T-helper 1 cell treated with Interleukin-12 subunit alpha and Interleukin-12 subunit beta and Interleukin-4 antibody, amounts not matched to agents 30 μg/mL and 1 μg/mL, for 36 hours (primary cell): Measurements from ENCODE around the gene INPP5J.
"Not testable (repeated sequence)": the region's sequence is repeated elsewhere in the genome, so short reads cannot be mapped to it uniquely, and the experiment has no call there.

ENCODE experiments used
- H3K27ac Mint-ChIP-seq: one replicate; pipeline ENCODE4 v1.8.0; 2021; ENCODE audit warnings: mild to moderate bottlenecking, mixed read lengths
- H3K27me3 Mint-ChIP-seq: one replicate; pipeline ENCODE4 v1.8.0; 2021; ENCODE audit warnings: low read depth, mixed read lengths
- H3K36me3 Mint-ChIP-seq: one replicate; pipeline ENCODE4 v1.8.0; 2021; ENCODE audit warnings: low read depth, mixed read lengths
- H3K4me1 Mint-ChIP-seq: one replicate; pipeline ENCODE4 v1.8.0; 2021; ENCODE audit warnings: low read depth, mixed read lengths
- H3K4me3 Mint-ChIP-seq: one replicate; pipeline ENCODE4 v1.8.0; 2021; ENCODE audit warnings: mild to moderate bottlenecking, moderate library complexity, mixed read lengths
- H3K9me3 Mint-ChIP-seq: one replicate; pipeline ENCODE4 v1.8.0; 2021; ENCODE audit warnings: mixed read lengths

INPP5J gene

DNA sequence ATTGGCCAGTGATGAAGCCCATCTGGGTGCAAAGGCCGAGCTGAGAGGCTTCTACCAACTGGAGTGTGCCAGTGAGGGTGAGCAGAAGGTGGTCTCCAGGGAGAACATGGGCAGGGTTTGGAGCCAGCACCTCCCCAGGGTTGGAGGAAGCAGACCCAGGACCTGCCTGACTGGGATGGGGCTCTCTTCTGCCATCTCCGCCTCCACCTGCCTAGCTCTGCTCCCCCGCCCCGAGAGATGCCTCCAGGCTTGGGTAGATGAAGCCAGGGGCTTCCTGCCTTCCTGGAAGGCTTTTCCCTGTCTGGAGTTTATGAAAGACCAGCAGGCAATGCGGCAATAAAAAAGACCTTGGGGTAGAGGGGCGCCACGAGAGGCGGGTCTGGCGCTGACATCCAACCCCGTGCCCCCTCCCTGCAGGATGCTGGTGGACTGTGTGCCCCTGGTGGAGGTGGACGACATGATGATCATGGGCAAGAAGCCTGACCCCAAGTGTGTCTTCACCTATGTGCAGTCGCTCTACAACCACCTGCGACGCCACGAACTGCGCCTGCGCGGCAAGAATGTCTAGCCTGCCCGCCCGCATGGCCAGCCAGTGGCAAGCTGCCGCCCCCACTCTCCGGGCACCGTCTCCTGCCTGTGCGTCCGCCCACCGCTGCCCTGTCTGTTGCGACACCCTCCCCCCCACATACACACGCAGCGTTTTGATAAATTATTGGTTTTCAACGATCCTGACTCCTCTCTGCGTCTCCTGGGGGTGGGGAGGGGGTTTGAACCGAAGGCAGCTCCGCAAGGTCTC is 18.7 kb upstream of the INPP5J start:
- H3K4me1 Mint-ChIP-seq, result peaks cover 8% of the 10 kb centered on the region
- no peaks in the 10 kb centered on the region for H3K9me3 Mint-ChIP-seq
- no peaks in the 10 kb centered on the region for H3K27me3 Mint-ChIP-seq
- H3K4me3 Mint-ChIP-seq, result no peak overlapping the region
- H3K27ac Mint-ChIP-seq, result no peak overlapping the region
- peaks cover 1% of the 10 kb centered on the region for H3K36me3 Mint-ChIP-seq

DNA sequence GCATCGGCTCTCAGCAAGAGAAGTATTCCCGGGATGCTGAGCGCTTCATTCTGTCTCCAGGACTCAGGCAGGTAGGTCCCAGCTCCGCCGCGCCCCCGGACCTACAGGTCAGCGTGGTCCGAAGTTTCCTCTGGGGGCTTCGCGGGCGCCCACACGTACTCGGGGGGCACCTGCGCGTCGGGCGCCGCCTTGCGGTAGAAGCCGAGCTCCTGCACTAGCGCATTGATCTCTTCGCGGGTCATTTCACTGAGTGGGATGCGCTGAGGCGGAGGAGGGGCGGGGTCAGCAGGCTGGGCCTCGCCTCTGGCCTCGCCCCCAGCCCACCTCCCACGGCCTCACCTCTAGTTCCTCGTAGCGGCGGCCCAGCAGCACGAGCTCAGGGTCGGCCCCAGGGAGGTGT is 17.9 kb upstream of the INPP5J start:
- Mint-ChIP-seq H3K4me1 (peaks cover 8% of the 10 kb centered on the region), H3K27ac (no peak overlapping the region), H3K36me3 (peaks cover 1% of the 10 kb centered on the region), H3K27me3 (no peaks in the 10 kb centered on the region), H3K4me3 (no peak overlapping the region), H3K9me3 (no peaks in the 10 kb centered on the region)

DNA sequence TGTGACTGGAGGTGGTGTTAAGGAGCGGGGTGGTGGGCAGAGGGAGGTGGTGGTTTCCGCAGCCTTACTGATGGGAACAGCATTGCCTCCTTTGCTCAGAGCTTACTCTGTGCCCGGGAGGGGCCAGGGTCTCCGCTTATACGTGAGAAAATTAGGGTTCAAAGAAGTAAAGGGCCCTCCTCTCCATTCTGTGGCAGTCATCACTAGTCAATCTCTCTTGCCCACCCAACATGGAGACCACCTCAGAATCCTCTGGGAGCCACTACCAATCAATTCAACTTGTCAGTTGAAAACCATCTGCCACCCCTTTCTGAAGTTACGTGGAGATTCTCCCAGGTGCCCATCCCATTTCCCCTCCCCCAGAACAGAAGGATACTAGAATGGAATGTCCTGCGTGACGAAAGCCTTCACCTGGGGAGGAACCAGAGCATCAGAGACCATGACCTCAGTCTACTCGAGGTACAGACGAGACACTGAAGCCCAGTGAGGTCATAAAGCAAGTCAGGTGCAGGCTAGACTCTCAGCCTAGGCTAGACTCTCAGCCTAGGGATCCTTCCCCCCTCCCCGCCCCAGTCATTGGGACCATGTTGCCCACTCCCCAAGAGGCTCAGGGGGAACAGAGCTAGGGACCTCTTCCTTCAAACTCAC is 17.4 kb upstream of the INPP5J start:
- H3K27ac Mint-ChIP-seq, result no peak overlapping the region
- H3K36me3 Mint-ChIP-seq, result peaks cover 1% of the 10 kb centered on the region
- no peaks in the 10 kb centered on the region for H3K27me3 Mint-ChIP-seq
- H3K9me3 Mint-ChIP-seq, result no peaks in the 10 kb centered on the region
- peaks cover 8% of the 10 kb centered on the region for H3K4me1 Mint-ChIP-seq
- H3K4me3 Mint-ChIP-seq, result no peak overlapping the region

DNA sequence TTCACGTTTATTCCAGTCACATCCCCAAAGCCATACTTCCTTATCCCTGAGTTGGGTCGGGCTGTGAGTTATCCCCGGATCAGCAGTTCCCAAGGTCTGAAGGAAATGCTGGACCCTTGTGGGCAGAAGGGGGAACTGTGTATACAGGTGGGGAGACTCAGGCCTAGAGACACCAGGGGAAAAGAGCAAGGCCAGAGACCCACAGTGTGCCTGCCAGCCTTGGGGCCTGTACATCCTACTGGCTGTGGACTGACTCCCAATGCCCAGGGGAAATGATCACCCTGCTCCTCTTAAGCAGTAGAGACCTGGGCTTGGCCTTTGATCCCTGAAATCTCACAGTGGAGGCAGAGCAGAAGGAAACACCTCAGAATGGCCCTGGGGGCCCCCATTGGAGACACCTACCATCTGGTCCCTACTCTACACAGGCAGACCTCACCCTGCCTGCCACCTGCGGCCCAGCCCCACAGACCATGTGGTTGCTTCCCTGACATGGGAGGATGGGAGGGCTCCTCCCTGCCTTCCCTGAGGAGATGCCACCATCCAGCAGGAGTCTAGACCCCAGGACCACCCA is 16.7 kb upstream of the INPP5J start:
- Mint-ChIP-seq H3K36me3 (peaks cover under 1% of the 10 kb centered on the region), H3K4me3 (peak overlapping the region; percentile 57), H3K27me3 (no peaks in the 10 kb centered on the region), H3K27ac (no peak overlapping the region), H3K4me1 (peaks cover 8% of the 10 kb centered on the region), H3K9me3 (no peaks in the 10 kb centered on the region)

DNA sequence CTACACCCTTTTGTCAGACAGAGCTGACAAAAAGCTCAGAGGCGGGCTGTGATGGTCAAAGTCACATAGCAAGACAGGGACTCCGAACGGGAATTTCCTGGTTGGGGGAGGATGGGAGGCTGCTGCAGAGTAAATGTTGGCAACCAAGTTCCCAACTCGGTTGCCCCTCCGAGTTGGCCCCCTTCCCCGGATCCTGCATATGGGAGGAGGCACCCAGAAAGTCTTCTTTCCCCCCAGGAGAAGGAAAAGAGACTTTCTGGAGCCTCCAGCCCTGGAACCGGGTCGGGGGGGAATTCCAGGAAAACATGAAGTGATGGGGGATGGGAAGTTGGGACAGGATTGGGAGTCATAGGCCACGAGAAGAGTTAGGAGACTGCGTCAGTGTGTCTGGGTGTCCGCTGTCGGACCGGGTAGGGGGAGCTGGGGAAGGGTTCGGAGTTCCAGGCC is 16.0 kb upstream of the INPP5J start:
- H3K36me3 Mint-ChIP-seq, result no peaks in the 10 kb centered on the region
- H3K9me3 Mint-ChIP-seq, result no peaks in the 10 kb centered on the region

DNA sequence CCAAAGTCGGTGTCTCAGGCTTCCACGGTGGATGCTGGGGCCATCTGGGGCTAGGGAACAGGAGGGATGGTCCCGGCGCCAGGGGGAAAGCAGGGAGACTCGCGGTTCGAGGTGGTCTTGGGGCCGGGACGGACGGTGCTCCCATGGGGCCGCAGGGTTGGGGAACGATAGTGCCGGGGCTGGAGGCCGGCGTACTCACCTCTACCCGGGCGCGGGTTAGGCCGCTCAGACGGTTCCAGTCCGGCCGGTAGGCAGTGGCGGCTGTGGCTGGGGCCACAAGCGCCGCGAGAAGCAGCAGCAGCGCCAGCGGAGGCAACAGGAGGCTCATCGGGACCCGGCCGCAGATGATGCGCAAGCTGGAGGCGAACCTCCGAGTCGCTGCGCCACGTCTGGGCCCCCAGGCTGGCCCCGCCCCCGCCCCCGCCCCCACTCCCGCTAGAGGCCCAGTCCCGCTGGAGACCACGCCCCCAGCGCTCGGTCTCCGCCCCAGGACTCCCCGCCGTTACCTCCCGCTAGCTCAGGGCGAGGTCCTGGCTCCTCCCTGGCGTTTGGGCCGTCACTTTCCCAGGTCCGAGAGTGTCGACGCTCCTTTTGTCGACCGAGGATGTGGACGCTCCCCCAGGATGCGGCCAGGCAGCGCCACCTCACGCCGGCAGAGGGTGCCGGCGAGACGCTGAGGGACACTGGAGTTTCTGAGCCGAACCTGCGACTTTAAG is 15.4 kb upstream of the INPP5J start, which contains the start of gene SELENOM:
TSS of gene SELENOM (minus strand) at position 391 of the 716 bp plus-strand sequence. CDS start at position 328, 63 bp downstream.
- no peaks in the 10 kb centered on the region for H3K9me3 Mint-ChIP-seq
- no peaks in the 10 kb centered on the region for H3K27me3 Mint-ChIP-seq
- H3K36me3 Mint-ChIP-seq, result no peaks in the 10 kb centered on the region
- H3K4me1 Mint-ChIP-seq, result peaks cover 6% of the 10 kb centered on the region
- H3K4me3 Mint-ChIP-seq, result peak within 1 kb of the TSS; percentile 79
- peak within 1 kb of the TSS; percentile 5 for H3K27ac Mint-ChIP-seq

More for the DNA sequence above, 16.0 kb upstream of the INPP5J start:
- no peaks in the 10 kb centered on the region for H3K27me3 Mint-ChIP-seq
- H3K4me1 Mint-ChIP-seq, result peaks cover 8% of the 10 kb centered on the region
- no peak overlapping the region for H3K27ac Mint-ChIP-seq
- H3K4me3 Mint-ChIP-seq, result peak overlapping the region; percentile 79

DNA sequence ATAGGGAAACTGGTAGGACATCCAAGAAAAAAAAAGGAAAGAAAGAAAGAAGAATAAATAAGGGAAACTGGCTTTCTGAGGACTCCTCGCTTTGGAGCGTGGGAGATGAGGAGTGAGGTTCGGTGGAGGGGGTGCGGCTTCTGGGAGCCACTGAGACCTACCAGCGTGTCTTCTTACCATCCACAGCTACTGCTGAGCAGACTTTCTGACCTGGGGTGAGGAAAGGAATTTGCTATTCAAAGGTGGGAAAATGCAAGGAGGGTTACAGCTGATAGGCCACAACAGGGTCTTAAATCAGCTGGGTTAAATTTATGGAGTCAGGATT is 14.9 kb upstream of the INPP5J start:
- Mint-ChIP-seq H3K4me1 (peaks cover 6% of the 10 kb centered on the region), H3K9me3 (no peaks in the 10 kb centered on the region), H3K36me3 (no peaks in the 10 kb centered on the region), H3K27ac (peak overlapping the region; percentile 5), H3K4me3 (peak overlapping the region; percentile 78), H3K27me3 (no peaks in the 10 kb centered on the region)

DNA sequence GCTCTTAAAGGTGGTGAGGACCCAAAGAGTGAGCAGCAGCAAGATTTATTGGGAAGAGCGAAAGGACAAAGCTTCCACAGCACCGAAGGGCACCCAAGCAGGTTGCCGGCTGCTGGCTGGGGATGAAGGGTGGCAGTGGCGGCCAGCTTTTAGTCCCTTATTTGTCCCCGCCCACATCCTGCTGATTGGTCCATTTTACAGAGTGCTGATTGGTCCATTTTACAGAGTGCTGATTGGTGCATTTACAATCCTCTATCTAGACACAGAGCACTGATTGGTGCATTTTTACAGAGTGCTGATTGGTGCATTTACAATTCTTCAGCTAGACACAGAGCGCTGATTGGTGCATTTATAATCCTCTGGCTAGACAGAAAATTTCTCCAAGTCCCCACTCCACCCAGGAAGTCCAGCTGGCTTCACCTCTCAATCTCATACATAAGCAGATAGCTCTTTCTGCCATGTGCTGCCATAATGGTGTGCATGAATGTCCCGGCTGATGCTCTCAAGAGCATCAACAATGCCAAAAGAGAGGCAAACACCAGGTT is 10.1 kb upstream of the INPP5J start:
- not testable (repeated sequence) for H3K27ac Mint-ChIP-seq, H3K36me3 Mint-ChIP-seq

DNA sequence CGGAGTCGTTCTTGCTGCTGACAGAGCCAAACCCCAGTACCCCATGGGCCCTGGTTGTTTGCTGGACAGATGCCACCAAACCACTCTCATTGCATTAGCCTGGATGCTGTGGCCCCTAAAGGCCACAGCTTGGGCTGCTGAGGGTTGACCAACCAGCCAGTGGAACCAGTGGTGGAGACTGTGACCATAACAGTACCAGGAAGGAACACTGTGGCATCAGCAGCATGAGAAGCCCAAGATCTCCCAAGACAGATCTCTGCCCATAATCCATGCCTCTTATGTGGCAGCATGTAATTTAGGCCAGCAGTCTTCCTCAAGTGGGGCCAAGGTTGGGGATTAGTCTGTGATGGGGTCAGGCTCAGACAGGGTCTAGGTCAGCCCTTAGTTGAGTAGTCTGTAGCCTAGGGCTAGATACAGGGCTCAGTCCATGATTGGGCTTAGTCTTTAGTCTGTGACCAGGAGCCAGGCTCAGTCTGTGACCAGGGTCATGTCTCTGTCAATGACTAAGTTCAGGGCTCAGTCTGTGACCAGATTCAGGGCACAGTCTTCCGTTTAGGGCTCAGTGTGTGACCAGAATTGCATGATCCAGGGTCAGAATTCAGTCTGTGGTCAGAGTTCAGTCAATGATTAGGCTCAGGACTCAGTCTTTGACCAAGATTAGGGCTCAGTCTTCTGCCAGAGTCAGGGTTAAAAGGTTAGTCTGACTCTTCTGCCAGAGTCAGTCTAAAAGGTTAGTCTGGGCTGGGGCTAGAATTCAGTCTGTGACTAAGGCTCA is 4.5 kb upstream of the INPP5J start:
- Mint-ChIP-seq H3K4me1 (no peaks in the 10 kb centered on the region), H3K27me3 (no peaks in the 10 kb centered on the region), H3K27ac (no peak overlapping the region), H3K36me3 (no peaks in the 10 kb centered on the region), H3K9me3 (no peaks in the 10 kb centered on the region), H3K4me3 (no peak overlapping the region)

More for the DNA sequence above, 10.1 kb upstream of the INPP5J start:
- not testable (repeated sequence) for H3K27me3 Mint-ChIP-seq, H3K4me1 Mint-ChIP-seq, H3K9me3 Mint-ChIP-seq, H3K4me3 Mint-ChIP-seq

DNA sequence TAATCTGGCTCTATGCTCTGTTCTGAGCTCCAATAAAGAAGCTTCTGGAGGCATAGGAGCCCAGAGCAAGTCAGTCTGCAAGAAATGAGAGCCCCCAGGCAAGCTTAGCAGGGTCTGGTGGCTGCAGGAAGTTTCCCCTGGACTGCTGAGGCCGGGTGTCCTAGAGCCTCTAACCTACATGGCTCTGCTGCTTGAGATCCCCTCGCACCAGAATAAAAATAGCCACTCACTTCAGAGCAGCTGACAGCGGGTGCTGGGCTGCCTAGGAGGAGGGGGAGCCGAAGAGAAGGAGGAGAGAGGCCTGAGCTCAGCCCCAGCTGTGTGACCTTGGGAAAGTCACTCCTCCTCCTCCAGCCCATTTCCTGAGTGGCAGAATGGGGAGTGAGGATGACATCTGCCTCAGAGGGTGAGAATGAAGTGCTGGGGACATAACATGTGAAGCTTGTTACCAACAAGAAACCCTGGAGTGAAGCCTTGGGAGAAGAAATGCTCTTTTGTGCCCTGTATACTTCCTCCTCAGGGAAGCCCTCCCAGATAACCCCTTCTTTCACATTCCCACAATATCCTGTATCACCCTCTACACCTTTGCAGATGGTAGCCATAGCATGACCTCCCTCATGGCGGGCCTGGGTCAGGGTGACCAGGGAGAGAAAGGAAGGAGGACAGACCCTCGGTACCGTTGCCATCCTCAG is 3.6 kb upstream of the INPP5J start:
- H3K27ac Mint-ChIP-seq, result no peak overlapping the region
- H3K9me3 Mint-ChIP-seq, result no peaks in the 10 kb centered on the region
- H3K4me3 Mint-ChIP-seq, result no peak overlapping the region
- H3K27me3 Mint-ChIP-seq, result no peaks in the 10 kb centered on the region
- H3K4me1 Mint-ChIP-seq, result no peaks in the 10 kb centered on the region
- H3K36me3 Mint-ChIP-seq, result no peaks in the 10 kb centered on the region

DNA sequence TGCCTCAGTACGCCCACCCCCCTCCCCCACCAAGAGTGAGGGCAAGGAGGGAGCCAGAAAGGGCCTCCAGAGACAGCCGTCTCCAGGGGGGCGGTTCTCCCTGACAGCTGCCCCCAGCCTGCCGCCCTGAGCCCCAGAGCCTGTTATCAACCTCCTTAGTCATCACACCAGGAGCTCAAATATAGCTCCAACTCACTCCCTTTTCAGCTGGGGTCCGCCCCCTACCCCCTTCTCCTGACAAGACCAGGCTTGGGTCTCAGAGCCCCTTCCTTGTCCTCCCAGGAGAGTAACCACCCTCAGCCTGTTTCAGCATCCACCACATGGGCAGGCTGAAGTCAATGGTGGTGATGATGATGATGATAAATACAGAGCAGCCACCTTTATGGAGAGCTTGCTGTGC is 2.5 kb upstream of the INPP5J start:
- no peaks in the 10 kb centered on the region for H3K36me3 Mint-ChIP-seq
- no peaks in the 10 kb centered on the region for H3K27me3 Mint-ChIP-seq
- H3K27ac Mint-ChIP-seq, result no peak overlapping the region
- H3K4me1 Mint-ChIP-seq, result no peaks in the 10 kb centered on the region
- no peaks in the 10 kb centered on the region for H3K9me3 Mint-ChIP-seq
- H3K4me3 Mint-ChIP-seq, result no peak overlapping the region

DNA sequence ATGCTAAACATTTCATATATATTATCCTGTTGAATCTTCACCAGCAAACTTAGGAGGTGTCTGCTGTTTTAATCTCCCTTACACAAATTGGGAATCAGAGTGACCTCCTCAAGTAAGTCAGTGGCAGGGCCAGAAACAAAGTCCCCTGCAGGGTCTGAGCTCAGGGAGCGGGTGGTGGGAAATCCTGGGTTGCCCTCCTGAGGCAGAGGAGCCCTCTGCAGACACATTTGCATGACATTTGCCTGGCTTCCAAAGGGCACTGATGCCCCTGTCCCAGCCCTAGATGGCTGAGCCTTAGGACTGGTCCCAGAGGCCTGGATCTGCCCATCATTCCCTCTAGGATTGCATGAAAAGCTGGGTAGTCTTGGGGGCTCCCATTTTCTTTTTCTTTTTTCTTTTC is 2.1 kb upstream of the INPP5J start:
- Mint-ChIP-seq H3K36me3 (no peaks in the 10 kb centered on the region), H3K9me3 (no peaks in the 10 kb centered on the region), H3K4me3 (no peak overlapping the region), H3K27me3 (no peaks in the 10 kb centered on the region), H3K27ac (no peak overlapping the region), H3K4me1 (no peaks in the 10 kb centered on the region)

DNA sequence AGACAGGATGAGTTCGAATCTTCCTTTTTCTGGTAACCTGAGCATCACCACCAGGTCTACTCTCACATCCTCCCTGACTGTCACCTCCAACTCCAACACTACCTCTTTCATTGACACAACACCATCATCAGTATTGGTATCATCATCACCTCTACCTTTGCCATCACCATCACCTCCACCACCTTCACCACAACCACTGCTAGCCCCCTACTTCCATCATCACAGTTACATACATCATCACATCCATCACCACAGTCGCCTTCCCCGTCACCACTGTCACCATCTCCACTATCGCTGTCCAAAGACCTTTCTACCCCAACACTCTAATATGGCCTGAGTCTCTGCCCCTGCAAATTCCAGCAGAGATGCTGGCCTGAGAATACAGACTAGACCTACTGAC is 1.4 kb upstream of the INPP5J start:
- H3K36me3 Mint-ChIP-seq, result no peaks in the 10 kb centered on the region
- H3K27me3 Mint-ChIP-seq, result no peaks in the 10 kb centered on the region
- H3K27ac Mint-ChIP-seq, result no peak overlapping the region
- no peaks in the 10 kb centered on the region for H3K4me1 Mint-ChIP-seq
- H3K4me3 Mint-ChIP-seq, result no peak overlapping the region
- no peaks in the 10 kb centered on the region for H3K9me3 Mint-ChIP-seq
